ENCODE measurements around the gene NRARP.

Gene NRARP

DNA sequence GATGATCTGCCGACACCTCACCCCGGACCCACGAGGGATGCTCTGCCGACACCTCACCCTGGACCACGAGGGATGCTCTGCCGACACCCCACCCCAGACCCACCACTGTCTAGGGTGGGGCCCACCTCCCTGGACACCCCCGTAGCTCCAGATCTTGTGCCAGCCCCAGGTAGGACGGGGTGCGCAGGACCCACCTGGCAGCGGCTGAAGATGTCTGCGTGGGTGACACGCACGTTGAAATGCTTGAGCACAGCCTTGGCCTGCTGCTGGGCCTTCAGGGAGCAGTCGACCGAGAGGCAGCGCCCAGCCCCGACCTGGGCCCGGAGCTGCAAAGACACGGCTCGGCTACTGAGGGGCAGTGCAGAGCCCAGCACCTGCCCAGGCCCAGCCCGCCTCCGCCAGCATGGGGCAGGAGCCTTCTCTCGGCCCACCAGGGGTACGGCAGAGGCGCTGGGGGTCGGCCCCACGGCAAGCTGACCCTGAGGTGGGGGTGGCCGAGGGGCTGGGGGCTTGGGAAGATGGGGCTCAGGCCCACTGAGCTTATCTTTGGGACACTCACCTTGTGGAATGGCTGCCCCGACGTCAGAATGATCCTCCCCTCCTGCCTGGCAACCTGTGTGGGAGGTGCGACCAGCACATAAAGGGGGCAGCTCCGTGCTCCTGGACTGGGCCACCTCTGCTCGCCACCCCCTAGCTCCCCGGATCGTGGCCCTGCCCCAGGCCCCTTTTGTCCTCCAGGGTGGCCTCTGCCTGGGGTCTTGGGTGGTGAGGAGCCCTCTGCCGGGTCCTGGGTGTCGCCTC lies 21.7 kb upstream of the NRARP start:
- DNase-seq (ENCODE audit: low read depth in 1 of 2, low spot score in 1 of 2), result no peak

GRCh38 chr9:137321726-137322361 lies 19.8 kb upstream of the NRARP start:
- no peak for DNase-seq (ENCODE audit: low read depth in 1 of 2, low spot score in 1 of 2)

DNA sequence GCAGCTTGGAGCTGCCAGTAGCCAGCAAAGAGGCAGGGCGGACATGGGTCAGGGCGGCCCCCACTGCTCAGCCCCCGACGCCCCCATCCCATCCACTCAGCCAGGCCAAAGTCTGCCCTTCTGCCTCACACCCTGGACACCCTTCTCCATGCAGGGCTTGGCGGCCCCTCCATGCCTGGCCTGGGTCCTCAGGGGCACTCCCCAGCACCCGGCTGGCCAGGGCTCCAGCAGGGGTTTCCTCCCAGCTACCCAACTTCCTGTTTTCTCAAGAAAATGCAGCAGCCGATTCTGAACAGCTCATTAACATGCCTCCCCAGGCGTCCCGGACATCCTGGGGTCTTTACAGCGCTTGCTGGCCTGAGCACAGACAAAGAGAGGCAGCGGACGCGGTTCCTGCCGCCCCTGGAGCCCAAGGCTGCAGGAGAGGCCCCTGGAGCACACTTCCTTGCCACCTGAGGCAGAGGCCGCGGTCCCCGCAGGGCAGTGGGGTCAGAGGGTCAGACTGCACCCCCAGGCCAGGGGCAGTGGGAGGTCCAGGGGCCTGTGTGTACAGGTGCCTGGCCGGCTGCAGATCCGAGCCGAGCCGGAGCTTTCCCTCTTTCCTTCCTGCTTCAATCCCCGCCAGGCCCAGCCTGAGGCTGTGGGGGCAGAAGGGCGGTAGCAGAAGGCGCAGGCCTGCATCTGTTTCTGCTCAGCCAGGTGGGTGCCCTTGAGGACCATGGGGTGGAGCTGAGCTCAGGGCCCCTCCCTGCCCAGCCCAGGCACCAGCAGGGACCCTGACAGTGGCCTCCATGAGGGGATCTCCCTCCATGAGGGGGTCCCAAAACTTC lies 18.7 kb upstream of the NRARP start:
- no peak for DNase-seq (ENCODE audit: low read depth in 1 of 2, low spot score in 1 of 2)

DNA sequence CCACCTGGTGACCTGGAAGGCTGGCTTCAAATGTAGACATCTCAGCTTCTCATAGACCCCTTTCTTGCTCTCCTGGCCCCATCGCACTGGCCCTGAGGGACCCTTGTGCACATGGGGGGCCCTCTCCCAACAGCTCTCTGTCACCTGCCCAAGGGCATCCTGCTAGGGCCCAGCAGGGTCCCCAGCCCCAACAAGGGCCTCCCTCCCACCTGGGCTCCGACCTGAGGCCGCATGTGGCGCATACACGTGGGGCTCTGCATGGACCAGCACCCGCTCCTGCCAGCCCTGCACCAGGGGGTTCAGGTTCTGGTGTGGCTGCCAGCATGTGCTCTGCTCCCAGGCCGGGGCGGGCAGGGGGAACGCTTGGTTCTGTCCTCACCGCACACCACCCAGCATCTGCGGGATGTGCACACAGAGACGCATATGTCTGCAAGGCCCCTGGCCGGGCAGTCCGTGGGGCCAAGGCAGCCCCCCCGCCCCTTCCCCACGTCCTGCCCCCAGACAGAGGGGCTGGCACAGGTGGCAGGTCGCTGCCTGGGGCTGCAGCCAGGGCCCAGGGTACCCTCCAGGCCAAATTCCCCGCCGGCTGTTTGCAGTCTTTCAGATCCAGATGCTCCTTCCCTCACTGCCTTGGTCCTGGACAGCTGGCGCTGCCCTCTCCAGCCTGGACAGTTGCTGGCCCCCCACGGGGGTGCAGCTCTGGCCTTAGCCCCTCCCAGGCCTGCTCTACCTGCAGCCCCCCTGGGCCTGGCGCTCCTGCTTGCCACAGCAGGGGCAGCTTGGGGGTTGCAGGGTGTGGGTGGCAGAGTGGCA lies 17.9 kb upstream of the NRARP start:
- no peak for DNase-seq (ENCODE audit: low read depth in 1 of 2, low spot score in 1 of 2)

GRCh38 chr9:137319011-137319738 lies 17.1 kb upstream of the NRARP start:
- DNase-seq (ENCODE audit: low read depth in 1 of 2, low spot score in 1 of 2), result no peak

- no peak for DNase-seq (ENCODE audit: low read depth in 1 of 2, low spot score in 1 of 2)
These were observed 16.5 kb upstream of the NRARP start for GRCh38 chr9:137318602-137319001.

GRCh38 chr9:137317718-137318511 lies 15.8 kb upstream of the NRARP start:
- no peak for DNase-seq (ENCODE audit: low read depth in 1 of 2, low spot score in 1 of 2)

DNA sequence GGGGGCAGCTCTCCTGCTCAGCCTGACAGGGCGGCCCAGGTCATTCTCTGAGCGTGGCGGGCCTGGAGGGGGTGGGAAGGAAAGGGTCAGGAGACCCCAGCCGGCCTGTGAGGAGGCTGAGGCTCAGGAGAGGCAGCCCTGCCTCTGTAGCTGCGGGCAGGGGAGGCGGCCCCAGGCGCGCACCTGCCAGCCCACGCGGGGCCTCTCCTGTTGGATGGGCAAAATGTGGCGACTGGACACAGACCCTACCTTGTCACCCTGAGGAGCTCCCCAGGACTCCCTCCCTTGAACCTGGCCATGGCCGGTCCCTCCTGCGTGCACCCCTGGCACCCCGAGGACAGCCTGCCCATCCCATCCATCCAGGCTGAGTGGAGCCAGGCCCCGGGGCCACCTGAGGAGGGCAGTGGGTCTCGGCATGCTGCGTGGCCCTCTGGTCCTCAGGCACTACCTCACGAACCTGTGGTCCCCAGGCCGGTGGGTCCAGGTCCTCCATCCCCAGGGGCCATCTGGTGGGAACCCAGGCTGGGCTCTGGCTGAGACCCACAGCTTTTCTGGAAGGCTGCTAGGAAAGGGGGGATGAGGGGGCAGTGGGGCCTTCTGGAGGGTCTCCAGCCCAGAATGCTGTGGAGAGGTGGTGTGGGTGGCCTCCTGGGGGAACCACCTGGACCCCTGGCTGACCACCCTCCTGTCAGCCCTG lies 15.1 kb upstream of the NRARP start:
- no peak for DNase-seq (ENCODE audit: low read depth in 1 of 2, low spot score in 1 of 2)

DNA sequence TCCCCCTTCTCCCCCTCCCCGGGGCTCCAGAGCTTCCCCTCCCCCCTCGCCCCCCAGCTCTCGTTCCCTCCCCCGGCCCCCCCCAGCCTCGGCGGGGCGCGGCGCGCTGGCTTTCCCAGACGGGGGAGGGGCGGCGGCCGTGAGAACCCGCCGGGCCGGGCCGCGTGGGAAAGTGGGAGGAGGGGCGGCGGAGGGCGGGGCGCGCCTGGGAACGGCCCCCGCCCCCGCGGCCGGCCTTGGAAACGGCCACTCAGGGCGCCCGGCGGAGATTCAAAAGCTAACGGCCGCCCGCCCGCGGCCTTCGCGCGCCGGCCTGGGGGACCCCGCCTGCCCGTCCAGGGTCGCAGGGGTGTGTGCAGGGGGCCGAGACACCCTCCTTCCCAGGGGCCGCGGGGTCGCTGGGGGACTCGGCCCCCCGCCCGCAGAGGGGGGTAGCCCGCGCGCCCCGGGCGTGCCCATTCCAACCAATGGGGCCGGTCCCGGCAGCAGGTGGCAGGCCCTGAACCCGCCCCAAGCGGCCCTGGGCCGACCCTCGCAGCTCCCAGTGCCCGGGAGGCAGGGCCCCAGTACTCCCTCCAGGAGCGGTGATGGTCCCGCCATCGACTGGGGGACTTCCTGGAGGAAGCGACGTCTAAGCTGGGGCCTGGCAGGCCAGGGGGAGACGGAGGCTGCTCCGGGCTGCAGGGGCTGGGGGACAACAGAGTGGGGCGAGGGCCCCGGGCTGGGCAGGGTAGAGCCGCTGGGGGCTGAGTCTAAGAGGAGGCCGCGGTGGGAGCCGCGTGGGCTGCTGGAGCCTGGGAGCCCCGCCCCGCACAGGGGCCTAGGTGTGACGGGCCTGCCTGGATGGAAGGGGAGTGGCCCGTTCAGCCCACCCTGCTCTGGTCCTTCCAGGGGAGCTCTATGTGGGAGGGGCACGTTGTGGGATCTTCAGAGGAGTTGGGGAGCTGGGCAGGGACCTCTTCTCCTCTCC lies 14.2 kb upstream of the NRARP start:
- no peak for DNase-seq (ENCODE audit: low read depth in 1 of 2, low spot score in 1 of 2)

DNA sequence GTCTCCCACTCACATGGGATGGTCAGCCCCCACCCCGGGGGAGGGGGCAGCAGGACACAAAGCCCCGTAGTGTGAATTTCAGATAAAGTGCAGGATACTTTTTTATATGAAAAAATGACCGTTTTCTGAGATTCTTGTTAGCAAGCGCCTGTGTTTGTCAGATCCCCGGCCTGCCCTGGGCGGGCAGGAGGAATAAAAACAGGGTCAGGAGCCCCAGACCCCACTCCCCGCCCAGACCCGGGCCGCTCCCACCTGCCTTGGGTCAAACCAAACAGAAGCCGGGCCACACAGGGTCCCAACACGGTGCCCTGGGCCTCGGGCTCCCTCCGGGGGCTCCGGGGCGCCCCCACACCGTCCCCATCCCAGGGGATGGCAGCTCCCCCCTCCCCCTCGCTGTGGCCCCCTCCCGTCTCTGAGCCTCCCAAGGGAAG lies 13.5 kb upstream of the NRARP start:
- no peak for DNase-seq (ENCODE audit: low read depth in 1 of 2, low spot score in 1 of 2)

- DNase-seq (ENCODE audit: low read depth in 1 of 2, low spot score in 1 of 2), result no peak
These were observed 12.8 kb upstream of the NRARP start for GRCh38 chr9:137314561-137315560.

- no peak for DNase-seq (ENCODE audit: low read depth in 1 of 2, low spot score in 1 of 2)
These were observed 12.0 kb upstream of the NRARP start for GRCh38 chr9:137313956-137314560.

GRCh38 chr9:137313326-137313936 lies 11.4 kb upstream of the NRARP start:
- no peak for DNase-seq (ENCODE audit: low read depth in 1 of 2, low spot score in 1 of 2)

- DNase-seq (ENCODE audit: low read depth in 1 of 2, low spot score in 1 of 2), result no peak
These were observed 10.8 kb upstream of the NRARP start for GRCh38 chr9:137312852-137313325.

- DNase-seq (ENCODE audit: low read depth in 1 of 2, low spot score in 1 of 2), result no peak
These were observed 10.1 kb upstream of the NRARP start for GRCh38 chr9:137311986-137312851.

Data from stimulated activated CD4-positive, alpha-beta T cell treated with anti-CD3 and anti-CD28 coated beads, Interleukin-15, amount 100 ng/mL, for 1 hour (primary cell).